Hepatocyte (in vitro differentiated cells): ENCODE data around the gene MTAP.

ENCODE experiments used
- CTCF ChIP-seq: fragments of 200-600 bp; sonication (generic); IDR thresholded peaks from 2 replicates; pipeline ENCODE4 v1.5.1; 2016; ENCODE audit warnings: antibody characterized with exemption, mild to moderate bottlenecking; ENCODE audit not compliant: poor library complexity
- EZH2 ChIP-seq: fragments of 200-600 bp; sonication (generic); IDR thresholded peaks from 2 replicates; pipeline ENCODE4 v1.6.1; 2016; ENCODE audit warnings: antibody characterized with exemption, mild to moderate bottlenecking, borderline replicate concordance
- EZH2phosphoT487 ChIP-seq: fragments of 200-600 bp; sonication (generic); IDR thresholded peaks from one replicate; pipeline ENCODE4 v1.6.1; 2018; ENCODE audit warnings: antibody characterized with exemption, mild to moderate bottlenecking, low read depth, moderate library complexity; ENCODE audit not compliant: unreplicated experiment, severe bottlenecking

GRCh38 chr9:21966140-21966851, 163.9 kb downstream of the MTAP start:
- TF ChIP-seq CTCF (no peak), EZH2phosphoT487 (no peak), EZH2 (no peak)
